GM19455 (cell line): Measurements from ENCODE around the gene MRGPRE.
"Not testable (repeated sequence)": the region's sequence is repeated elsewhere in the genome, so short reads cannot be mapped to it uniquely, and the experiment has no call there.

Experiments used
- ATAC-seq: cut with Tn5 transposase; IDR thresholded peaks from one replicate; pipeline ENCODE4 v1.9.1; 2021; ENCODE audit not compliant: unreplicated experiment

The MRGPRE gene

GRCh38 chr11:3231851-3232744 is at the start of gene MRGPRE:
Gene MRGPRE, minus strand, starts transcription at chr11:3232417. Its CDS starts 3,618 bp downstream, at chr11:3228799.
- no peak for ATAC-seq

- not testable (repeated sequence) for ATAC-seq
These were observed 48.9 kb upstream of the MRGPRE start for GRCh38 chr11:3281146-3281545.

GRCh38 chr11:3280662-3281061 is 48.4 kb upstream of the MRGPRE start:
- ATAC-seq: not testable (repeated sequence)

- ATAC-seq: not testable (repeated sequence)
These were observed 46.7 kb upstream of the MRGPRE start for GRCh38 chr11:3278922-3279321.

- not testable (repeated sequence) for ATAC-seq
These were observed 41.4 kb upstream of the MRGPRE start for GRCh38 chr11:3273629-3274028.

GRCh38 chr11:3262548-3262947 is 30.3 kb upstream of the MRGPRE start:
- not testable (repeated sequence) for ATAC-seq

- not testable (repeated sequence) for ATAC-seq
These were observed 29.6 kb upstream of the MRGPRE start for GRCh38 chr11:3261831-3262230.

- not testable (repeated sequence) for ATAC-seq
These were observed 25.3 kb upstream of the MRGPRE start for GRCh38 chr11:3257509-3257908.

GRCh38 chr11:3255241-3255640 is 23.0 kb upstream of the MRGPRE start:
- not testable (repeated sequence) for ATAC-seq

- not testable (repeated sequence) for ATAC-seq
These were observed 22.6 kb upstream of the MRGPRE start for GRCh38 chr11:3254773-3255172.

- no peak for ATAC-seq
These were observed 12.9 kb upstream of the MRGPRE start for GRCh38 chr11:3245071-3245470.

GRCh38 chr11:3243880-3244279 is 11.7 kb upstream of the MRGPRE start:
- no peak for ATAC-seq

GRCh38 chr11:3237119-3237518 is 4.9 kb upstream of the MRGPRE start:
- no peak for ATAC-seq

GRCh38 chr11:3234846-3235245 is 2.6 kb upstream of the MRGPRE start:
- ATAC-seq: no peak

GRCh38 chr11:3232956-3233355 is 739 bp upstream of the MRGPRE start:
- no peak for ATAC-seq

- no peak for ATAC-seq
These were observed 717 bp downstream of the MRGPRE start for GRCh38 chr11:3231550-3231850.

GRCh38 chr11:3230636-3231549 is 1.3 kb downstream of the MRGPRE start:
- ATAC-seq: no peak

GRCh38 chr11:3229673-3230630 is 2.3 kb downstream of the MRGPRE start:
- no peak for ATAC-seq

- no peak for ATAC-seq
These were observed 3.8 kb downstream of the MRGPRE start for GRCh38 chr11:3228445-3228829.

- ATAC-seq: no peak
These were observed 4.4 kb downstream of the MRGPRE start for GRCh38 chr11:3227568-3228444.
